Left colon (tissue), 2 donors: ENCODE data around the gene EXD3. TPM values are rescaled to one million over a fixed set of nuclear protein-coding genes. Genes with fewer than 3 reads are reported as not detected.
A peak's percentile ranks its signal among the peaks of the same experiment; 100 is the strongest.

ENCODE experiments used
- ATAC-seq: fragments of 200-7000 bp; cut with Tn5 transposase; one replicate; pipeline ENCODE4 v1.9.1; 2020; ENCODE audit warnings: mild to moderate bottlenecking, moderate library complexity
- DNase-seq, 2 donors: peaks; one replicate each; pipeline ENCODE4 v3.0.0-alpha.2; 2020
- intact Hi-C, 2 donors: fragments of 100-400 bp; cut with DNase I in 1 of 2; cut with micrococcal nuclease in 1 of 2; formaldehyde crosslinking; loops; one replicate each; pipeline versions ENCODE4 v1.11.2 to v1.14.0; 2022; cut with DNase I, micrococcal nuclease
- total RNA-seq, 2 donors: library from RNA; stranded (reverse); fragmentation: NEBNext Ultra II Directional; extraction: Animal tissue kit (Norgen Biotek cat#: 25700); gene quantifications; one replicate each; pipeline ENCODE4 v1.2.1, GENCODE V29; 2021
- donor health status: DM: no; HTN: no; CAD: no.
- donor health status: DM: yes; HTN: yes; CAD: no.

Gene EXD3
- total RNA-seq, 2 donors from 2014 or later = 44.1 to 57.3 TPM

- DNase-seq = no peak
- intact Hi-C loops = loop anchor here in 1 of 2 donors (10.0 kb wide), 1 partner anchor 86 kb away; no protein-coding TSS in a partner anchor
- no peak for ATAC-seq
Observed at GRCh38 chr9:137319011-137319738, 103.8 kb downstream of the EXD3 start.

- no peak for DNase-seq
- no peak for ATAC-seq
Observed at GRCh38 chr9:137318602-137319001, 104.4 kb downstream of the EXD3 start.

GRCh38 chr9:137317718-137318511 is 105.0 kb downstream of the EXD3 start:
- DNase-seq = no peak
- intact Hi-C loops = loop anchor here in 1 of 2 donors (10.0 kb wide), 1 partner anchor 87 kb away; no protein-coding TSS in a partner anchor
- no peak for ATAC-seq

More at GRCh38 chr9:137318602-137319001, 104.4 kb downstream of the EXD3 start:
- intact Hi-C loops = loop anchor here in 1 of 2 donors (10.0 kb wide), 1 partner anchor 86 kb away; no protein-coding TSS in a partner anchor

- ATAC-seq (no peak), DNase-seq (no peak)
- intact Hi-C loops = loop anchor here in 1 of 2 donors (10.0 kb wide), 1 partner anchor 88 kb away; no protein-coding TSS in a partner anchor
Observed at GRCh38 chr9:137317021-137317717, 105.8 kb downstream of the EXD3 start.

GRCh38 chr9:137316012-137316981 is 106.7 kb downstream of the EXD3 start:
- peak; percentile 38 to 75 for DNase-seq
- peak; percentile 33 for ATAC-seq
- intact Hi-C loops = loop anchor here in 1 of 2 donors (10.0 kb wide), 1 partner anchor 89 kb away; no protein-coding TSS in a partner anchor

GRCh38 chr9:137315581-137316011 is 107.4 kb downstream of the EXD3 start:
- ATAC-seq = no peak
- intact Hi-C loops = loop anchor here in 1 of 2 donors (10.0 kb wide), 1 partner anchor 89 kb away; no protein-coding TSS in a partner anchor
- DNase-seq = no peak

- peak in 1 of 2 donors; percentile 25 for DNase-seq
- no peak for ATAC-seq
- intact Hi-C loops = loop anchor here in 1 of 2 donors (10.0 kb wide), 1 partner anchor 90 kb away; no protein-coding TSS in a partner anchor
Observed at GRCh38 chr9:137314561-137315560, 108.1 kb downstream of the EXD3 start.

GRCh38 chr9:137313956-137314560 is 108.9 kb downstream of the EXD3 start:
- peak in 1 of 2 donors; percentile 27 for DNase-seq
- intact Hi-C loops = loop anchor here in 1 of 2 donors (10.0 kb wide), 1 partner anchor 91 kb away; no protein-coding TSS in a partner anchor
- no peak for ATAC-seq

- intact Hi-C loops = loop anchor here in 1 of 2 donors (10.0 kb wide), 1 partner anchor 91 kb away; no protein-coding TSS in a partner anchor
- DNase-seq (peak in 1 of 2 donors; percentile 28), ATAC-seq (no peak)
Observed at GRCh38 chr9:137313326-137313936, 109.5 kb downstream of the EXD3 start.

GRCh38 chr9:137312852-137313325 is 110.1 kb downstream of the EXD3 start:
- ATAC-seq (no peak), DNase-seq (peak in 1 of 2 donors; percentile 38)
- intact Hi-C loops = loop anchor here in 1 of 2 donors (10.0 kb wide), 1 partner anchor 92 kb away; no protein-coding TSS in a partner anchor

- DNase-seq (peak in 1 of 2 donors; percentile 50), ATAC-seq (peak; percentile 38)
- intact Hi-C loops = loop anchor here in 1 of 2 donors (10.0 kb wide), 1 partner anchor 93 kb away; no protein-coding TSS in a partner anchor
Observed at GRCh38 chr9:137311986-137312851, 110.7 kb downstream of the EXD3 start.

GRCh38 chr9:137311171-137311985 is 111.6 kb downstream of the EXD3 start:
- ATAC-seq (peak; percentile 73), DNase-seq (peak; percentile 90 to 93)
- intact Hi-C loops = loop anchor here in 1 of 2 donors (10.0 kb wide), 1 partner anchor 93 kb away; no protein-coding TSS in a partner anchor
